Stomach (tissue), 9 donors: ENCODE results near the gene BCLAF1. TPM values are rescaled to one million over a fixed set of nuclear protein-coding genes. Genes with fewer than 3 reads are reported as not detected.

Experiments
- DNase-seq, 2 donors: peaks; one replicate each; pipeline versions ENCODE4 v3.0.0 to v3.0.0-alpha.2; 2013 to 2019
- H3K27ac ChIP-seq, 5 donors: fragments of 200-600 bp in 4 of 5; sonication (generic) in 4 of 5; one replicate each; pipeline ENCODE4 v1.5.1; 2013 to 2019; ENCODE audit warnings: mild to moderate bottlenecking in 1 of 5, moderate library complexity in 1 of 5
- H3K27me3 ChIP-seq, 3 donors: fragments of 200-600 bp; sonication (generic); one replicate each; pipeline ENCODE4 v1.5.1; 2017 to 2019; ENCODE audit warnings: mixed run types in 1 of 3
- H3K36me3 ChIP-seq, 4 donors: fragments of 200-600 bp; sonication (generic); 1 replicate in 3 of 4; 2 replicates in 1 of 4; pipeline ENCODE4 v1.5.1; 2016 to 2019
- H3K4me1 ChIP-seq, 4 donors: fragments of 200-600 bp; sonication (generic); one replicate each; pipeline ENCODE4 v1.5.1; 2016 to 2019
- H3K4me3 ChIP-seq, 4 donors: fragments of 200-600 bp; sonication (generic) in 3 of 4; one replicate each; pipeline ENCODE4 v1.5.1; 2016 to 2019; ENCODE audit warnings: mild to moderate bottlenecking in 1 of 4
- H3K9me3 ChIP-seq, 4 donors: fragments of 200-600 bp; sonication (generic); one replicate each; pipeline ENCODE4 v1.5.1; 2016 to 2019
- CTCF ChIP-seq, 7 experiments: fragments of 450-650 bp in 4 of 7; fragments of 200-600 bp in 3 of 7; sonication (generic) in 3 of 7; IDR thresholded peaks; one replicate each; pipeline ENCODE4 v1.5.1; 2016 to 2019; ENCODE audit warnings: antibody characterized with exemption in 7 of 7, control low read depth in 2 of 7, mild to moderate bottlenecking in 1 of 7
- EP300 ChIP-seq: sonication (generic); formaldehyde crosslinking; IDR thresholded peaks from one replicate; pipeline ENCODE4 v1.6.1; 2017; ENCODE audit warnings: antibody characterized with exemption
- POLR2A ChIP-seq, 4 donors: fragments of 450-650 bp; IDR thresholded peaks; one replicate each; pipeline ENCODE4 v1.6.1; 2016; ENCODE audit warnings: antibody characterized with exemption in 4 of 4, control low read depth in 2 of 4, mild to moderate bottlenecking in 1 of 4, moderate library complexity in 1 of 4
- POLR2AphosphoS5 ChIP-seq, 3 donors: sonication (generic); formaldehyde crosslinking; IDR thresholded peaks; one replicate each; pipeline ENCODE4 v1.6.1; 2016; ENCODE audit warnings: antibody characterized with exemption in 3 of 3
- WGBS, 5 donors: extraction: QIAGEN DNeasy Blood & Tissue Kit in 3 of 5; methylation state at CpG; one replicate each; pipeline versions ENCODE4 v1.1.5 to v1.1.7; 2013 to 2018; 5-methylcytosine and 5-hydroxymethylcytosine counted together
- intact Hi-C: fragments of 100-400 bp; cut with DNase I; formaldehyde crosslinking; loops from one replicate; pipeline ENCODE4 v1.15.1; 2023; ENCODE audit warnings: low total_unique reads
- polyA plus RNA-seq, 3 donors: library from polyadenylated mRNA; stranded (reverse); fragments of 200-250 nt; gene quantifications; one replicate each; pipeline ENCODE4 v1.2.3, GENCODE V29; 2013
- total RNA-seq, 5 donors: library from RNA; depleted of rRNA; stranded (reverse); fragments of >200 nt; gene quantifications; one replicate each; pipeline versions ENCODE4 v1.1.0 to v1.2.3, GENCODE V29; 2014 to 2016
- donor health status: healthy with polysubstance abuse.
- donor health status: Bipolar disorder and iron deficiency.
- donor health status: healthy.

Gene BCLAF1
- total and polyA plus RNA-seq, 8 donors, result 12.8 to 294 (median 148) TPM

DNA sequence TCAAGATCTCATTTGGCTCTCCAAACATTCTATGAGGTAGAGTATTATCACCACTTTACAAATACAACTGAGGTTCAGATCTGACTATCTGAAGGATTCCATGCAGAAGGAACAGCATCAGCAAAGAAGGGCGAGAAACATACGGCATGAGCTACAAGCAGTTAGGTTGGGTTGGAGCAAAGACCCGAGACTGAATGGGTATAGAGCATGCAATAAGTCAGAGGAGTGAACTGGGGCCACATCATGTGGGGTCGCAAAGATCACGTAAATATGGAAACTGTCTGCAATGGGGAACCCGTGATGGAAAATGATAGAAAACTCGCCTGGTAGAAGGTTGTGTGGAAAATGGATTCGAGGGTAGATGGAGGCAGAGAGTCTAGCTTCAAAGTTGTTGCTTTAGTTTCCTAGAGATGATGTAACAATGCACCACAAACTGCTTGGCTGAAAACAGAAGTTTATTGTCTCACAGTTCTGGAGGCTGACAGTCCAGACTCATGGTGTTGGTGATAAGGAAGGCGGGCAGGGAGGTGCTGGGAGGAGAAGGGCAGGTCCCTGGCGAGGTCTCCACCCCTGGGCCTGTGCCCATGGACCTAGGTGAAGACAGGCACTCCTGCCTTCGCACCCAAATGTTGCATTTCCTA lies 44.3 kb upstream of the BCLAF1 start:
- no peak for DNase-seq
- Histone ChIP-seq H3K27ac (no peak overlapping the region), H3K36me3 (no peaks in the 10 kb centered on the region), H3K4me3 (no peak overlapping the region), H3K4me1 (no peaks in the 10 kb centered on the region), H3K27me3 (no peaks in the 10 kb centered on the region), H3K9me3 (no peaks in the 10 kb centered on the region)
- TF ChIP-seq CTCF (IDR thresholded peaks at IDR 0.05) (no peak), POLR2A (IDR thresholded peaks at IDR 0.05) (no peak), EP300 (no peak), POLR2AphosphoS5 (IDR thresholded peaks at IDR 0.05) (no peak)
- WGBS, 5 donors, result 80 to 87% (median 82%) methylated on average over 9 to 11 of the region's 11 CpGs
- intact Hi-C loops, result no loop called here

DNA sequence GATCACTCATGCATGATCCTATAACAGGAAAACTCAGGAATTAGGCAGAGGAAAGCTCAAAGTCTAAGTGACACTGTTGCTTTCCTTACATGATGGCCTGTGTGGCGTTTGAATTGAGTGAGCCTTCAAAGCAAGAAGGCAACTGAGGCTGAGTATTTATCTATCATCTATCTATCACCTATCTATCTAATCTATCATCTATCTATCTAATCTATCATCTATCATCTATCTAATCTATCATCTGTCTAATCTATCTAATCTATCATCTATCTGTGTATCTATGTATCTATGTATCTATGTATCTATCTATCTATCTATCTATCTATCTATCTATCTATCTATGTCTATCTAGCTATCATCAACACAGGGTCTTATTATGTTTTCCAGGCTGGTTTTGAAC lies 41.8 kb upstream of the BCLAF1 start:
- Histone ChIP-seq H3K36me3 (no peaks in the 10 kb centered on the region), H3K9me3 (no peaks in the 10 kb centered on the region), H3K27ac (no peak overlapping the region), H3K4me3 (no peak overlapping the region), H3K4me1 (no peaks in the 10 kb centered on the region), H3K27me3 (no peaks in the 10 kb centered on the region)
- intact Hi-C loops, result no loop called here
- TF ChIP-seq CTCF (IDR thresholded peaks at IDR 0.05) (no peak), EP300 (no peak), POLR2A (IDR thresholded peaks at IDR 0.05) (no peak), POLR2AphosphoS5 (IDR thresholded peaks at IDR 0.05) (no peak)
- 80 to 96% (median 92%) methylated on average over 1 of the region's 1 CpG for WGBS, 5 donors
- DNase-seq, result no peak

GRCh38 chr6:136330634-136331033 lies 41.0 kb upstream of the BCLAF1 start:
- 94 to 97% (median 97%) methylated on average over 8 of the region's 8 CpGs for WGBS, 5 donors
- Histone ChIP-seq H3K9me3 (no peaks in the 10 kb centered on the region), H3K27me3 (no peaks in the 10 kb centered on the region), H3K4me1 (peaks cover 0 to 3% (median 0%) of the 10 kb centered on the region in 4 donors), H3K27ac (no peak overlapping the region), H3K4me3 (no peak overlapping the region), H3K36me3 (no peaks in the 10 kb centered on the region)
- TF ChIP-seq POLR2AphosphoS5 (IDR thresholded peaks at IDR 0.05) (no peak), CTCF (IDR thresholded peaks at IDR 0.05) (no peak), POLR2A (IDR thresholded peaks at IDR 0.05) (no peak)
- DNase-seq, result no peak
- intact Hi-C loops, result no loop called here

DNA sequence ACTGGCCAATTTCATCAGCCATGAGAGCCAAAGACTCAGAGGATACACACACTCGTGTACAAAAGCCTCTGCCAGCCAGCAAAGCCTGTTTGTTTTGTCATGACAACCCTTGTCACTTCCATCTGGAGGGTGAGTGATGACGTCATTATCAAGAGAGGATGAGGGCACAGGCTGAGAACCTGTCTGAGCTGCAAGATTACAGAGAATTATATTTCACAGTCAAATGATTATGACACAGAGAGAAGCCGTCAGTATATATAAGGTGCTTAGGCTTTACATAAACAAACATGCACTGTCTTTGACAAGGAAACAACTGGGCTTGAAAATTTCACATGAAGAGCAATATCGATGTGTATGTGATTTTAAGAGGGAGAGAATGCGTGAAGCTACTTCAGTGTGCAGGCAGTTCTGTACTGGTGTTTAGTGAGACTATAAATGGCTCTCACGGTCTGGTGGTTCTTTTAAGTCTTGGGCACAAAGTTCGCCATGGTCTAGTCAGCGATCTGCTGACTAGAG lies 36.5 kb upstream of the BCLAF1 start:
- Histone ChIP-seq H3K36me3 (no peaks in the 10 kb centered on the region), H3K27me3 (no peaks in the 10 kb centered on the region), H3K4me3 (no peak overlapping the region), H3K27ac (no peak overlapping the region), H3K9me3 (no peaks in the 10 kb centered on the region), H3K4me1 (peaks cover 0 to 3% (median 0%) of the 10 kb centered on the region in 4 donors)
- intact Hi-C loops, result no loop called here
- 65 to 72% (median 67%) methylated on average over 8 of the region's 8 CpGs for WGBS, 5 donors
- TF ChIP-seq CTCF (IDR thresholded peaks at IDR 0.05) (no peak), POLR2A (IDR thresholded peaks at IDR 0.05) (no peak), EP300 (no peak), POLR2AphosphoS5 (IDR thresholded peaks at IDR 0.05) (no peak)
- DNase-seq, result peak in 1 of 2 donors; percentile 69
